OCI-LY7 (cell line): ENCODE data around the gene MDH2. TPM values are rescaled to one million over a fixed set of nuclear protein-coding genes. Genes with fewer than 3 reads are reported as not detected.

Experiments used
- BruUV-seq: library from RNA; stranded (reverse); fragments of 400-500 nt; replicated peaks from 2 replicates; lab custom pipeline; 2021; lab: Mats Ljungman, UMichigan
- CTCF ChIA-PET: fragments of 300-600 bp; sonication (Branson Sonifier 250); formaldehyde crosslinking; loops from one replicate; lab custom pipeline; 2022; ENCODE audit warnings: antibody characterized with exemption; ENCODE audit not compliant: unreplicated experiment; lab: Charles Lee
- POLR2A ChIA-PET: fragments of 300-600 bp; sonication (Branson Sonifier 250); formaldehyde crosslinking; loops from one replicate; lab custom pipeline; 2022; ENCODE audit warnings: antibody characterized with exemption; lab: Charles Lee
- DNase-seq: peaks from one replicate; pipeline ENCODE4 v3.0.0-alpha.2; 2015; ENCODE audit warnings: low spot score
- H2AFZ ChIP-seq: fragments of 200-600 bp; sonication (generic), shearing (Covaris generic); 2 replicates; pipeline ENCODE4 v1.6.1; 2014; ENCODE audit warnings: mild to moderate bottlenecking, antibody characterized with exemption, low read length, moderate library complexity
- H3K27ac ChIP-seq: fragments of 200-600 bp; sonication (generic); 2 replicates; pipeline ENCODE4 v1.5.1; 2014; ENCODE audit warnings: mixed run types, low read depth, mild to moderate bottlenecking, moderate library complexity, low read length, inconsistent platforms; ENCODE audit not compliant: poor library complexity, severe bottlenecking
- H3K36me3 ChIP-seq: fragments of 200-600 bp; sonication (generic); 2 replicates; pipeline ENCODE4 v1.6.1; 2014; ENCODE audit warnings: mild to moderate bottlenecking, antibody characterized with exemption, low read length, moderate library complexity, mixed read lengths; ENCODE audit not compliant: insufficient read depth
- H3K4me1 ChIP-seq: fragments of 200-600 bp; sonication (generic); 2 replicates; pipeline ENCODE4 v1.5.1; 2014; ENCODE audit warnings: mild to moderate bottlenecking, low read length; ENCODE audit not compliant: insufficient read depth, poor library complexity, severe bottlenecking
- H3K4me2 ChIP-seq: fragments of 200-600 bp; sonication (generic); 2 replicates; pipeline ENCODE4 v1.6.1; 2014; ENCODE audit warnings: mild to moderate bottlenecking, low read length
- H3K4me3 ChIP-seq: fragments of 200-600 bp; sonication (generic); 2 replicates; pipeline ENCODE4 v1.5.1; 2014; ENCODE audit warnings: mild to moderate bottlenecking, low read depth, low read length; ENCODE audit not compliant: poor library complexity, severe bottlenecking
- H3K79me2 ChIP-seq: fragments of 200-600 bp; sonication (generic); 2 replicates; pipeline ENCODE4 v1.6.1; 2016; ENCODE audit warnings: low read depth, mild to moderate bottlenecking, low read length, moderate library complexity, mixed read lengths; ENCODE audit not compliant: insufficient read depth
- H3K9me2 ChIP-seq: fragments of 200-600 bp; sonication (generic); 2 replicates; pipeline ENCODE4 v1.6.1; 2016; ENCODE audit warnings: mild to moderate bottlenecking, low read length, mixed read lengths; ENCODE audit not compliant: insufficient read depth
- H3K9me3 ChIP-seq: fragments of 200-600 bp; sonication (generic); 2 replicates; pipeline ENCODE4 v1.6.1; 2014; ENCODE audit warnings: mild to moderate bottlenecking, mixed run types, low read length, mixed read lengths
- H4K20me1 ChIP-seq: fragments of 200-600 bp; sonication (generic); 2 replicates; pipeline ENCODE4 v1.6.1; 2014; ENCODE audit warnings: mild to moderate bottlenecking, antibody characterized with exemption, low read length, moderate library complexity, mixed read lengths; ENCODE audit not compliant: insufficient read depth
- CTCF ChIP-seq: fragments of 200-600 bp; sonication (generic); conservative IDR thresholded peaks from 2 replicates; pipeline ENCODE4 v1.5.1; 2014; ENCODE audit warnings: mild to moderate bottlenecking, antibody characterized with exemption, low read length, moderate library complexity, mixed read lengths
- EZH2phosphoT487 ChIP-seq: fragments of 200-600 bp; sonication (generic); IDR thresholded peaks from 2 replicates; pipeline ENCODE4 v1.6.1; 2018; ENCODE audit warnings: low read depth, borderline replicate concordance, mild to moderate bottlenecking, mixed run types, antibody characterized with exemption, low read length, moderate library complexity, mixed read lengths
- intact Hi-C: fragments of 100-400 bp; cut with micrococcal nuclease; formaldehyde crosslinking; loops from one replicate; pipeline ENCODE4 v1.10.0; 2022; ENCODE audit not compliant: unreplicated experiment
- total RNA-seq, 2 experiments: library from RNA; depleted of rRNA in 1 of 2; stranded (reverse); fragments of >200 nt in 1 of 2; shearing (Covaris generic) in 1 of 2; gene quantifications; 2 replicates each; pipeline ENCODE4 v1.2.3, GENCODE V29; 2014 to 2022

Gene MDH2
- total RNA-seq, 2 experiments from 2014 or later: 155 to 253 TPM

- Histone ChIP-seq H4K20me1 (peaks cover 30% of the 10 kb centered on the region), H3K4me3 (no peak overlapping the region), H3K27ac (no peak overlapping the region), H3K9me3 (no peaks in the 10 kb centered on the region), H3K4me1 (peaks cover 7% of the 10 kb centered on the region), H3K9me2 (no peaks in the 10 kb centered on the region), H3K4me2 (no peak overlapping the region), H2AFZ (no peak overlapping the region), H3K36me3 (peaks cover 87% of the 10 kb centered on the region), H3K79me2 (peaks cover 65% of the 10 kb centered on the region)
- no peak for DNase-seq
- POLR2A ChIA-PET: interaction anchor here (1.0 kb wide), 1 partner anchor 14 kb away, joined by 3 read pairs; no protein-coding TSS in a partner anchor
- intact Hi-C loops: no loop called here
- CTCF ChIA-PET: no interaction called here
- no TSS peak for BruUV-seq
- TF ChIP-seq EZH2phosphoT487 (no peak), CTCF (no peak)
Measured at GRCh38 chr7:76053461-76053860, 5.6 kb downstream of the MDH2 start.

DNA sequence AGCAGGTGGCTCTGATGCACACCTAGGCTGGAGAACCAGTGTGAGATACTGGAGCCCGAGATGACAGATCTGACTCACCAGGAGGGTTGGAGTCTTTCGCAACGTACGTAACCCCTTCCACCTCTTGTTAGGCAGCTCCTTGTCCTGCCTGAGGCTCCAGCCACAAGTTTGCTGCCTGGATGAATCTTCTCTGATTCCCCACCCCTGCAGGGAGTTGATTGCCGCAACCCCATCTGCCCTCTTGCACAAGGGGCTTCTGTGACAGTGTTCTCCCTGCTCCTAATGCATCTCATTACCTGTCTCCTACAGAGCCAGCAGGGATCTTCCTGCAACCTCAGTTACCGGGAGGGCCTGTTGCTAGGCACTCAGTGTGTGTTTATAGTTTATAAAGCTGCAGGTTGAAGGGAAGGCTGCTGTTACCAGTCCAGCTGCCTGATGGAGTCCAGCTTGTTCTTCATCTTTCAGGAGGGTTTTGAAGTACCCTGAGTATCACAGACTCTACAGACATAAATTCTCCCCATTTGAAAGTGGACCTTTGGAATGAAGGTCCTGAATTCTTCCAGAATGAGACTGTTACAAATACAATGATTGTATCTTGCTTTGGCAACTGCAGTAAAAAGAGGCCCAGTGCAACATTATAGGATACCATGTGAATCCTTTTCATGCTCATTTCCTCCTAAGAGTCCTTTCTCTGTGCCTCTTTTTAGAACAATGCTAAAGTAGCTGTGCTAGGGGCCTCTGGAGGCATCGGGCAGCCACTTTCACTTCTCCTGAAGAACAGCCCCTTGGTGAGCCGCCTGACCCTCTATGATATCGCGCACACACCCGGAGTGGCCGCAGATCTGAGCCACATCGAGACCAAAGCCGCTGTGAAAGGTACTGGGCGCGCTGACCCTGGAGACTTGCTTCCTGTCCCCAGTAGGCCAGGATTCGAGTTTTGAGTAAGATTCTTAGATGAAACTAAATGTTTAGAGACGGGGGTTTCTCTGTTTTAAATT lies 6.5 kb downstream of the MDH2 start:
- ChIA-PET POLR2A (interaction anchor here (0.6 to 1.0 kb wide), 3 partner anchors 13 to 152 kb away, joined by 3 read pairs; no protein-coding TSS in a partner anchor), CTCF (no interaction called here)
- no peaks in the 10 kb centered on the region for H3K9me2 ChIP-seq
- TF ChIP-seq CTCF (no peak), EZH2phosphoT487 (no peak)
- DNase-seq: no peak
- H3K4me2 ChIP-seq: no peak overlapping the region
- H3K4me1 ChIP-seq: peaks cover 1% of the 10 kb centered on the region
- peaks cover 92% of the 10 kb centered on the region for H3K36me3 ChIP-seq
- no TSS peak for BruUV-seq
- H3K4me3 ChIP-seq: no peak overlapping the region
- H4K20me1 ChIP-seq: peaks cover 25% of the 10 kb centered on the region
- H2AFZ ChIP-seq: no peak overlapping the region
- H3K27ac ChIP-seq: no peak overlapping the region
- peaks cover 55% of the 10 kb centered on the region for H3K79me2 ChIP-seq
- intact Hi-C loops: no loop called here
- no peaks in the 10 kb centered on the region for H3K9me3 ChIP-seq
